ENCODE measurements around the gene BORCS5.
A peak's percentile ranks its signal among the peaks of the same experiment; 100 is the strongest.

BORCS5 gene

GRCh38 chr12:12511021-12511783 is 154.3 kb downstream of the BORCS5 start:
- FAIRE-seq (peak; percentile 30), DNase-seq (ENCODE audit: low spot score) (peak; percentile 61)

GRCh38 chr12:12511895-12512711 is 155.2 kb downstream of the BORCS5 start:
- FAIRE-seq (no peak), DNase-seq (ENCODE audit: low spot score) (no peak)

GRCh38 chr12:12513416-12514006 is 156.6 kb downstream of the BORCS5 start:
- FAIRE-seq (no peak), DNase-seq (ENCODE audit: low spot score) (no peak)

- FAIRE-seq, result no peak
Measured at GRCh38 chr12:12518464-12518845, 161.6 kb downstream of the BORCS5 start.

GRCh38 chr12:12518919-12519318 is 162.0 kb downstream of the BORCS5 start:
- no peak for DNase-seq (ENCODE audit: low spot score)
- no peak for FAIRE-seq

More at GRCh38 chr12:12518464-12518845, 161.6 kb downstream of the BORCS5 start:
- no peak for DNase-seq (ENCODE audit: low spot score)

Data from RCC 7860 (cell line).